GM23338 (cell line): Measurements from ENCODE around the gene ARID3A.

ENCODE experiments used
- CREB1 ChIP-seq: fragments of 250-450 bp; sonication (Bioruptor Pico); IDR thresholded peaks from 2 replicates; pipeline ENCODE4 v1.5.0; 2020; ENCODE audit warnings: low read depth, mild to moderate bottlenecking, moderate library complexity
- CTCF ChIP-seq, 2 experiments: fragments of 200-600 bp in 1 of 2; sonication (generic) in 1 of 2; conservative IDR thresholded peaks; 2 replicates each; pipeline versions ENCODE4 v1.5.1 to v1.6.1; 2016 to 2017; ENCODE audit warnings: antibody characterized with exemption in 2 of 2, low read depth in 2 of 2, mild to moderate bottlenecking in 2 of 2, moderate library complexity in 1 of 2
- EZH2 ChIP-seq: fragments of 200-600 bp; sonication (generic); IDR thresholded peaks from one replicate; pipeline ENCODE4 v1.8.0; 2017; ENCODE audit warnings: antibody characterized with exemption, mild to moderate bottlenecking, low read depth; ENCODE audit not compliant: unreplicated experiment
- EZH2phosphoT487 ChIP-seq: fragments of 200-600 bp; sonication (generic); IDR thresholded peaks from one replicate; pipeline ENCODE4 v1.8.1; 2018; ENCODE audit warnings: antibody characterized with exemption; ENCODE audit not compliant: unreplicated experiment
- JUNB ChIP-seq: IDR thresholded peaks from one replicate; pipeline ENCODE4 v1.6.1; 2016; ENCODE audit warnings: antibody characterized with exemption; ENCODE audit not compliant: unreplicated experiment
- POLR2AphosphoS5 ChIP-seq: IDR thresholded peaks from 2 replicates; pipeline ENCODE4 v1.6.1; 2016; ENCODE audit warnings: antibody characterized with exemption, low read depth
- ZNF114 ChIP-seq: fragments of 250-450 bp; sonication (Bioruptor Pico); IDR thresholded peaks from 2 replicates; pipeline ENCODE4 v1.5.0; 2020; ENCODE audit warnings: mild to moderate bottlenecking, moderate library complexity
- TF ChIP-seq, protein P1 (sequence below): IDR thresholded peaks from one replicate; pipeline ENCODE4 v1.6.1; 2018; ENCODE audit warnings: antibody characterized with exemption; ENCODE audit not compliant: unreplicated experiment

GRCh38 chr19:948842-949496 lies 23.1 kb downstream of the ARID3A start:
- TF ChIP-seq CTCF (conservative IDR thresholded peaks at IDR 0.05; ENCODE audit: low read depth in 2 of 2) (no peak), POLR2AphosphoS5 (no peak), EZH2 (no peak), EZH2phosphoT487 (no peak), ZNF114 (no peak), JUNB (no peak), CREB1 (CRISPR knock-in tag) (no peak)
- TF ChIP-seq, protein P1, sequence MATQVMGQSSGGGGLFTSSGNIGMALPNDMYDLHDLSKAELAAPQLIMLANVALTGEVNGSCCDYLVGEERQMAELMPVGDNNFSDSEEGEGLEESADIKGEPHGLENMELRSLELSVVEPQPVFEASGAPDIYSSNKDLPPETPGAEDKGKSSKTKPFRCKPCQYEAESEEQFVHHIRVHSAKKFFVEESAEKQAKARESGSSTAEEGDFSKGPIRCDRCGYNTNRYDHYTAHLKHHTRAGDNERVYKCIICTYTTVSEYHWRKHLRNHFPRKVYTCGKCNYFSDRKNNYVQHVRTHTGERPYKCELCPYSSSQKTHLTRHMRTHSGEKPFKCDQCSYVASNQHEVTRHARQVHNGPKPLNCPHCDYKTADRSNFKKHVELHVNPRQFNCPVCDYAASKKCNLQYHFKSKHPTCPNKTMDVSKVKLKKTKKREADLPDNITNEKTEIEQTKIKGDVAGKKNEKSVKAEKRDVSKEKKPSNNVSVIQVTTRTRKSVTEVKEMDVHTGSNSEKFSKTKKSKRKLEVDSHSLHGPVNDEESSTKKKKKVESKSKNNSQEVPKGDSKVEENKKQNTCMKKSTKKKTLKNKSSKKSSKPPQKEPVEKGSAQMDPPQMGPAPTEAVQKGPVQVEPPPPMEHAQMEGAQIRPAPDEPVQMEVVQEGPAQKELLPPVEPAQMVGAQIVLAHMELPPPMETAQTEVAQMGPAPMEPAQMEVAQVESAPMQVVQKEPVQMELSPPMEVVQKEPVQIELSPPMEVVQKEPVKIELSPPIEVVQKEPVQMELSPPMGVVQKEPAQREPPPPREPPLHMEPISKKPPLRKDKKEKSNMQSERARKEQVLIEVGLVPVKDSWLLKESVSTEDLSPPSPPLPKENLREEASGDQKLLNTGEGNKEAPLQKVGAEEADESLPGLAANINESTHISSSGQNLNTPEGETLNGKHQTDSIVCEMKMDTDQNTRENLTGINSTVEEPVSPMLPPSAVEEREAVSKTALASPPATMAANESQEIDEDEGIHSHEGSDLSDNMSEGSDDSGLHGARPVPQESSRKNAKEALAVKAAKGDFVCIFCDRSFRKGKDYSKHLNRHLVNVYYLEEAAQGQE = no peak
